PC-3 (cell line): Measurements from ENCODE around the gene ONECUT1.

Experiments used
- EZH2 ChIP-seq: fragments of 300-600 bp; sonication (generic); IDR thresholded peaks from one replicate; pipeline ENCODE4 v1.6.1; 2017; ENCODE audit warnings: antibody characterized with exemption, mild to moderate bottlenecking, low read length; ENCODE audit not compliant: unreplicated experiment
- EZH2phosphoT487 ChIP-seq: fragments of 300-600 bp; sonication (generic); IDR thresholded peaks from 2 replicates; pipeline ENCODE4 v1.6.1; 2018; ENCODE audit warnings: mild to moderate bottlenecking, antibody characterized with exemption, low read length, borderline replicate concordance
- TF ChIP-seq, protein P1 (sequence below): fragments of 300-600 bp; sonication (generic); conservative IDR thresholded peaks from 2 replicates; pipeline ENCODE4 v1.5.1; 2017; ENCODE audit warnings: antibody characterized with exemption, low read depth, mild to moderate bottlenecking, low read length

DNA sequence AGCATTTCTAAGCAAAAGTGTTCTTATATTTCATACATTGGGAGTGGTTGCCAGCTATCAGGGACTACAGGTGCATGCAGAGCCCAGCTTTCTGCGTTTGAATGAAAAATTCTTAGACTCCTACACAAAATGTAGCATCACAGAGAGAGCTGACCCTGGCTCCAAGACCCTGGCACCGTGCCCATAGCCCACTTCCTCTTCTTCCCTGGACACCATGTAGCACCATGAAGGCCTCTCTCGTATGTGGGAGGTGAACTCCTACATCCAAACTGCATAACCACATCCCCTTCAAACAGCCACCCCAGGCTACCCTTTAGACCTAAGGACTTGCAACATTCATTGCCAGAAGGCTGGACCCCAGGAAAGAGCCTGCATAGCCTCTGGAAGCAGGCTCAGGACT lies 75.2 kb downstream of the ONECUT1 start:
- TF ChIP-seq, protein P1, sequence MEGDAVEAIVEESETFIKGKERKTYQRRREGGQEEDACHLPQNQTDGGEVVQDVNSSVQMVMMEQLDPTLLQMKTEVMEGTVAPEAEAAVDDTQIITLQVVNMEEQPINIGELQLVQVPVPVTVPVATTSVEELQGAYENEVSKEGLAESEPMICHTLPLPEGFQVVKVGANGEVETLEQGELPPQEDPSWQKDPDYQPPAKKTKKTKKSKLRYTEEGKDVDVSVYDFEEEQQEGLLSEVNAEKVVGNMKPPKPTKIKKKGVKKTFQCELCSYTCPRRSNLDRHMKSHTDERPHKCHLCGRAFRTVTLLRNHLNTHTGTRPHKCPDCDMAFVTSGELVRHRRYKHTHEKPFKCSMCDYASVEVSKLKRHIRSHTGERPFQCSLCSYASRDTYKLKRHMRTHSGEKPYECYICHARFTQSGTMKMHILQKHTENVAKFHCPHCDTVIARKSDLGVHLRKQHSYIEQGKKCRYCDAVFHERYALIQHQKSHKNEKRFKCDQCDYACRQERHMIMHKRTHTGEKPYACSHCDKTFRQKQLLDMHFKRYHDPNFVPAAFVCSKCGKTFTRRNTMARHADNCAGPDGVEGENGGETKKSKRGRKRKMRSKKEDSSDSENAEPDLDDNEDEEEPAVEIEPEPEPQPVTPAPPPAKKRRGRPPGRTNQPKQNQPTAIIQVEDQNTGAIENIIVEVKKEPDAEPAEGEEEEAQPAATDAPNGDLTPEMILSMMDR, result no peak
- TF ChIP-seq EZH2phosphoT487, result no peak
- no peak for TF ChIP-seq EZH2
